VCaP (cell line): ENCODE measurements around the gene FOXN3.

Source experiments
- H3K27ac ChIP-seq: fragments of 450-650 bp; 2 replicates; pipeline ENCODE4 v1.5.1; 2017
- CTCF ChIP-seq: fragments of 450-650 bp; conservative IDR thresholded peaks from 2 replicates; pipeline ENCODE4 v1.5.1; 2017; ENCODE audit warnings: mild to moderate bottlenecking, moderate library complexity

Gene FOXN3

GRCh38 chr14:89291351-89291940, 125.6 kb downstream of the FOXN3 start:
- no peak for TF ChIP-seq CTCF
- no peak overlapping the region for H3K27ac ChIP-seq

- no peak overlapping the region for H3K27ac ChIP-seq
- no peak for TF ChIP-seq CTCF
These were observed 126.2 kb downstream of the FOXN3 start for GRCh38 chr14:89290813-89291212.

GRCh38 chr14:89289477-89289876, 127.6 kb downstream of the FOXN3 start:
- no peak for TF ChIP-seq CTCF
- no peak overlapping the region for H3K27ac ChIP-seq

- H3K27ac ChIP-seq, result no peak overlapping the region
- no peak for TF ChIP-seq CTCF
These were observed 128.9 kb downstream of the FOXN3 start for GRCh38 chr14:89288114-89288513.

GRCh38 chr14:89284333-89285058, 132.5 kb downstream of the FOXN3 start:
- TF ChIP-seq CTCF, result no peak
- H3K27ac ChIP-seq, result no peak overlapping the region

GRCh38 chr14:89283327-89284060, 133.5 kb downstream of the FOXN3 start:
- no peak overlapping the region for H3K27ac ChIP-seq
- TF ChIP-seq CTCF, result no peak

GRCh38 chr14:89282191-89282590, 134.8 kb downstream of the FOXN3 start:
- H3K27ac ChIP-seq, result no peak overlapping the region
- no peak for TF ChIP-seq CTCF
